AG09319 (cell line): ENCODE data around the gene PXDN.
"Not testable (repeated sequence)": the region's sequence is repeated elsewhere in the genome, so short reads cannot be mapped to it uniquely, and the experiment has no call there.

Experiments used
- DNase-seq: peaks from one replicate; pipeline ENCODE4 v3.0.0-alpha.2; 2010; ENCODE audit warnings: low read depth; ENCODE audit errors: extremely low read depth
- CTCF ChIP-seq: IDR thresholded peaks from 2 replicates; pipeline ENCODE4 v1.5.1; 2011; ENCODE audit warnings: low read depth, mild to moderate bottlenecking, inconsistent platforms, low read length, moderate library complexity

PXDN gene

GRCh38 chr2:1723397-1724042 is 20.8 kb downstream of the PXDN start:
- no peak for DNase-seq
- TF ChIP-seq CTCF = no peak

- no peak for DNase-seq
- no peak for TF ChIP-seq CTCF
These were observed 21.6 kb downstream of the PXDN start for GRCh38 chr2:1722692-1723091.

GRCh38 chr2:1721706-1722646 is 22.3 kb downstream of the PXDN start:
- no peak for DNase-seq
- no peak for TF ChIP-seq CTCF

DNA sequence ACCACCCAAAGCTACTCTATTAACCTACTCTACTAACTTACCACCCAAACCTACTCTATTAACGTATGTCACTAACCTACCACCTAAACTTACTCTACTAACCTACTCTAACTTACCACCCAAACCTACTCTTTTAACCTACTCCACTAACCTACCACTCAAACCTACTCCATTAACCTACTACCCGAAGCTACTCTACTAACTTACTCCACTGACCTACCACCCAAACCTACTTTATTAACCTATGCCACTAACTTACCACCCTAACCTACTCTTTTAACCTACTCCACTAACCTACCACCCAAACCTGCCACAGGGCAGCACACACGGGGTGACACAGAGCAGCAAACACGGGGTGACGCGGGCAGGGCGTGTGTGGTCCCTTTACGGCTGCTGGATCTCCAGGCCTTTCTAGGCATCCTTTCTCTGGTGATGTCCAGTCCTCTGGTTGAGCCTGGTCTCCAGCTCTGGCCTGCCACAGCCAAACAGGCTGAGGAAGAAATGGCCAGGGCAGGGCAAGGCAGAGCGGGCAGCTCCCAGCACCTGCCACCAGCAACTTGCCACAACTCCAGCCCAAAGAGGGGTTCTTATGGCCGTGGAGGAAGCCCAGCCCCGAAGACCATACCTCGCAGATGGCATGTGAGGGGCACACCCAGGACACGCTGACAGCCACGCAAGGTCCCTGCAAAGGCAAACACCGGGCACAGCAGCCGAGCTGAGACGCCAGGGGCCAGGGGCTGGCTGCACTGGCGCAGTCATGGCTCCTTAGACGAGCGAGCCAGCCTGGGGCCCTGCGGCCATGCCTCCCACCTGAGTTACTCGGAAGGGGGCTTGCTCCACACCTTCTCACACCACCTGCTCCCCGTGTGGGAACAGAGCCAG is 25.7 kb downstream of the PXDN start:
- DNase-seq = no peak
- no peak for TF ChIP-seq CTCF

DNA sequence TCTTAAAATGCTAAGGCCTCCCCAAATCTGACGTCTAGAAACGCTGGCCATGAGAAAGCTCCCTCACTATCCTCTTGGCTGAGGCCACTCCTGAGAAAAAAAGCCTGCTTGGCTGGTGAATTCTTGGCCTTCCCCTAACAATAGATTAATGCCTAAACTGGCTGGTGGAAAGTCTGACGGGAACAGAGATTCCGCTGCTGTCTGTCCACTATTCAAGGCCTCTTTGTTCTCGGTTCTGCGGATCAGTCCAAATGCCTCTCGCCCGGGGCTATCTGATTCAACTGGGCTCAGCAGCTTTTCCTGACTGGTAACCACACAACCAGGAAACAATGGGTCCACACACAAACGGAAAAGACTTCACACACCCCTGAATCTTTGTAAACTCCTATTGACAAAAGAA is 27.2 kb downstream of the PXDN start:
- no peak for TF ChIP-seq CTCF
- DNase-seq = no peak

- no peak for DNase-seq
- no peak for TF ChIP-seq CTCF
These were observed 27.9 kb downstream of the PXDN start for GRCh38 chr2:1716441-1716840.

- DNase-seq = not testable (repeated sequence)
These were observed 28.4 kb downstream of the PXDN start for GRCh38 chr2:1716014-1716305.
